ENCODE results near the gene TH. TPM values are rescaled to one million over a fixed set of nuclear protein-coding genes. Genes with fewer than 3 reads are reported as not detected.

The TH gene
- total RNA-seq, 1 donor from 2014 or later = not detected

GRCh38 chr11:2163428-2163978 is 8.1 kb downstream of the TH start:
- no peak for DNase-seq (ENCODE audit: low read depth)

- DNase-seq (ENCODE audit: low read depth) = no peak
These were observed 10.8 kb downstream of the TH start, which contains the start of gene INS for GRCh38 chr11:2160736-2161259. Gene INS, minus strand, starts transcription at chr11:2161209. Its CDS starts 238 bp downstream, at chr11:2160971.

- no peak for DNase-seq (ENCODE audit: low read depth)
These were observed 11.8 kb downstream of the TH start for GRCh38 chr11:2159536-2160413.

- no peak for DNase-seq (ENCODE audit: low read depth)
These were observed 12.6 kb downstream of the TH start for GRCh38 chr11:2158966-2159365.

- DNase-seq (ENCODE audit: low read depth) = no peak
These were observed 13.3 kb downstream of the TH start for GRCh38 chr11:2158296-2158737.

GRCh38 chr11:2157294-2158040 is 14.1 kb downstream of the TH start:
- DNase-seq (ENCODE audit: low read depth) = no peak

- peak; percentile 71 for DNase-seq (ENCODE audit: low read depth)
These were observed 15.0 kb downstream of the TH start for GRCh38 chr11:2156416-2157182.

GRCh38 chr11:2155511-2155910 is 16.1 kb downstream of the TH start:
- no peak for DNase-seq (ENCODE audit: low read depth)

- no peak for DNase-seq (ENCODE audit: low read depth)
These were observed 16.7 kb downstream of the TH start for GRCh38 chr11:2154889-2155288.

GRCh38 chr11:2154195-2154585 is 17.4 kb downstream of the TH start:
- no peak for DNase-seq (ENCODE audit: low read depth)

- no peak for DNase-seq (ENCODE audit: low read depth)
These were observed 17.9 kb downstream of the TH start for GRCh38 chr11:2153581-2154194.

GRCh38 chr11:2151500-2152257 is 19.9 kb downstream of the TH start:
- peak; percentile 72 for DNase-seq (ENCODE audit: low read depth)

GRCh38 chr11:2149864-2150847 is 21.5 kb downstream of the TH start:
- DNase-seq (ENCODE audit: low read depth) = peak; percentile 80

- DNase-seq (ENCODE audit: low read depth) = no peak
These were observed 22.2 kb downstream of the TH start for GRCh38 chr11:2149460-2149859.

- DNase-seq (ENCODE audit: low read depth) = no peak
These were observed 23.0 kb downstream of the TH start for GRCh38 chr11:2148595-2148994.

GRCh38 chr11:2147391-2147790 is 24.2 kb downstream of the TH start:
- no peak for DNase-seq (ENCODE audit: low read depth)

GRCh38 chr11:2146051-2146450 is 25.6 kb downstream of the TH start:
- DNase-seq (ENCODE audit: low read depth) = no peak

- DNase-seq (ENCODE audit: low read depth) = no peak
These were observed 26.9 kb downstream of the TH start for GRCh38 chr11:2144544-2145248.

All from myocyte (in vitro differentiated cells).